Neural cell (in vitro differentiated cells): ENCODE data around the gene GPR89A. TPM values are rescaled to one million over a fixed set of nuclear protein-coding genes. Genes with fewer than 3 reads are reported as not detected.

Source experiments
- H2AFZ ChIP-seq: fragments of 200-600, 300-800 bp; sonication (generic), shearing (Covaris generic); 2 replicates; pipeline ENCODE4 v1.6.0; 2014; ENCODE audit warnings: low read depth, mild to moderate bottlenecking, antibody characterized with exemption, low read length, moderate library complexity
- H3F3A ChIP-seq: fragments of 200-600 bp; shearing (Covaris generic); 2 replicates; pipeline ENCODE4 v1.6.1; 2016; ENCODE audit warnings: mild to moderate bottlenecking, moderate library complexity, mixed read lengths, antibody characterized with exemption, low read length; ENCODE audit not compliant: insufficient read depth, poor library complexity, severe bottlenecking
- H3K27ac ChIP-seq: fragments of 200-600, 300-800 bp; sonication (generic), shearing (Covaris generic); 2 replicates; pipeline ENCODE4 v1.5.1; 2014; ENCODE audit warnings: mild to moderate bottlenecking, low read length, moderate library complexity
- H3K27me3 ChIP-seq: fragments of 300-800, 200-600 bp; sonication (generic), shearing (Covaris generic); 2 replicates; pipeline ENCODE4 v1.6.0; 2014; ENCODE audit warnings: mild to moderate bottlenecking, low read depth, low read length, moderate library complexity; ENCODE audit not compliant: insufficient read depth
- H3K36me3 ChIP-seq: fragments of 300-800, 200-600 bp; sonication (generic), shearing (Covaris generic); 2 replicates; pipeline ENCODE4 v1.5.1; 2014; ENCODE audit warnings: mild to moderate bottlenecking, antibody characterized with exemption, low read length, moderate library complexity; ENCODE audit not compliant: insufficient read depth
- H3K4me2 ChIP-seq: fragments of 300-800, 200-600 bp; sonication (generic), shearing (Covaris generic); 2 replicates; pipeline ENCODE4 v1.6.0; 2014; ENCODE audit warnings: mild to moderate bottlenecking, low read length
- H3K4me3 ChIP-seq: fragments of 300-800, 200-600 bp; sonication (generic), shearing (Covaris generic); 2 replicates; pipeline ENCODE4 v1.5.1; 2014; ENCODE audit warnings: mild to moderate bottlenecking, low read length, moderate library complexity
- H3K79me2 ChIP-seq: fragments of 200-600 bp; shearing (Covaris generic); replicated peaks from 2 replicates; pipeline ENCODE4 v1.6.0; 2014; ENCODE audit warnings: mild to moderate bottlenecking, low read length, moderate library complexity; ENCODE audit not compliant: insufficient read depth
- H3K9ac ChIP-seq: fragments of 300-800, 200-600 bp; sonication (generic), shearing (Covaris generic); 2 replicates; pipeline ENCODE4 v1.6.1; 2016; ENCODE audit warnings: mild to moderate bottlenecking, low read length, mixed read lengths
- H3K9me2 ChIP-seq: fragments of 200-600 bp; shearing (Covaris generic); 2 replicates; pipeline ENCODE4 v1.6.1; 2016; ENCODE audit warnings: mild to moderate bottlenecking, low read length, mixed read lengths; ENCODE audit not compliant: insufficient read depth
- H3K9me3 ChIP-seq: fragments of 200-600, 300-800 bp; sonication (generic), shearing (Covaris generic); 2 replicates; pipeline ENCODE4 v1.6.1; 2016; ENCODE audit warnings: mild to moderate bottlenecking, mixed run types, low read length, moderate library complexity, mixed read lengths
- H4K20me1 ChIP-seq: fragments of 200-600 bp; shearing (Covaris generic); 2 replicates; pipeline ENCODE4 v1.6.1; 2016; ENCODE audit warnings: mild to moderate bottlenecking, mixed run types; ENCODE audit not compliant: insufficient read depth
- EP300 ChIP-seq: fragments of 450-650 bp; conservative IDR thresholded peaks from 2 replicates; pipeline ENCODE4 v1.6.1; 2014; ENCODE audit warnings: antibody characterized with exemption, mild to moderate bottlenecking, moderate library complexity; ENCODE audit not compliant: poor library complexity, severe bottlenecking
- EZH2 ChIP-seq: fragments of 200-600, 300-800 bp; shearing (Covaris generic), sonication (generic); IDR thresholded peaks from 2 replicates; pipeline ENCODE4 v1.6.1; 2014; ENCODE audit warnings: antibody characterized with exemption, low read length, borderline replicate concordance, mild to moderate bottlenecking; ENCODE audit not compliant: insufficient read depth, poor library complexity, severe bottlenecking
- MXI1 ChIP-seq: fragments of 450-650 bp; conservative IDR thresholded peaks from 2 replicates; pipeline ENCODE4 v1.6.1; 2014; ENCODE audit warnings: antibody characterized with exemption, mild to moderate bottlenecking; ENCODE audit not compliant: poor library complexity, severe bottlenecking
- POLR2AphosphoS5 ChIP-seq: IDR thresholded peaks from 2 replicates; pipeline ENCODE4 v1.6.1; 2012
- RAD21 ChIP-seq: fragments of 450-650 bp; conservative IDR thresholded peaks from 2 replicates; pipeline ENCODE4 v1.6.1; 2014; ENCODE audit warnings: antibody characterized with exemption, mild to moderate bottlenecking, moderate library complexity
- REST ChIP-seq: IDR thresholded peaks from 2 replicates; pipeline ENCODE4 v1.6.1; 2012; ENCODE audit warnings: borderline replicate concordance
- SMC3 ChIP-seq: fragments of 450-650 bp; conservative IDR thresholded peaks from 2 replicates; pipeline ENCODE4 v1.6.1; 2014; ENCODE audit warnings: antibody characterized with exemption, mild to moderate bottlenecking, moderate library complexity; ENCODE audit not compliant: poor library complexity
- TAF1 ChIP-seq: IDR thresholded peaks from 2 replicates; pipeline ENCODE4 v1.6.1; 2012; ENCODE audit warnings: low read depth
- polyA plus RNA-seq: library from polyadenylated mRNA; depleted of rRNA; stranded (reverse); fragments of >200 nt; gene quantifications from 2 replicates; pipeline ENCODE4 v1.2.3, GENCODE V29; 2014
- TF ChIP-seq, protein P1 (sequence below): fragments of 450-650 bp; IDR thresholded peaks from 2 replicates; pipeline ENCODE4 v1.5.1; 2014; ENCODE audit warnings: antibody characterized with exemption, mild to moderate bottlenecking, moderate library complexity; ENCODE audit not compliant: poor library complexity, severe bottlenecking

GPR89A gene
- polyA plus RNA-seq, 1 donor from 2014 or later = 38.4 TPM

DNA sequence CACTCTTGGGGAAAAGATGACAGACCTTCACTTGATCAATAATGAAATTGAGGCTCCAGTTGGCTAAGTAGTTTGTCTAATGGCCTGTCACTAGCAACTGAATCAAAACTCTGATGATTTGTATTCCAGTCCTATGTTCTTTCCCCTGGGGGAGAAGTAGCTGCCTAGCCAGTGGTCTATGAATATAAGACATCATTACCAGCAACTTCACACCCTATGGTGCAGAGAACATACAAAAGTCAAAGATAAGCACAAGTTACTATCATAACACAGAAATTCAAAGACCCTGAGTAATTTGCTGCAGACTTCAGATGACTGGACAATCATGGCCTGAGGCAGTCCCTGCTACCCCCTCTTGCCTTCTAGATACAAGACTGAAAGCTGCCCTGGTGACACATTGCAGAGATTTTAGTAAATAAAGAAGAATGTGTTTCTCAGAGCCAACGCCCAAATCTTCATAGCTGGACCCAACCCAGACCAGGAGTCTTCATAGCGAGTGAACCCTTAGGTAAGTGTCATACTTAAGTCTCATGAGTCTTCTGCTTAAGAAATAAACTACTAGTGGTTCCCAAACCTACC lies 98.4 kb downstream of the GPR89A start:
- Histone ChIP-seq H3K27me3 (no peaks in the 10 kb centered on the region), H3K4me3 (no peak overlapping the region), H3K4me2 (no peak overlapping the region), H3K9me2 (no peaks in the 10 kb centered on the region), H3K27ac (no peak overlapping the region), H4K20me1 (no peaks in the 10 kb centered on the region), H2AFZ (no peak overlapping the region), H3F3A (no peaks in the 10 kb centered on the region), H3K36me3 (no peaks in the 10 kb centered on the region), H3K9ac (no peak overlapping the region), H3K79me2 (no peaks in the 10 kb centered on the region), H3K9me3 (no peaks in the 10 kb centered on the region)
- TF ChIP-seq RAD21 (no peak), POLR2AphosphoS5 (no peak)

- no peak within 1 kb of the TSS for H2AFZ ChIP-seq
- H3K4me3 ChIP-seq = no peak within 1 kb of the TSS
- H3K9ac ChIP-seq = no peak within 1 kb of the TSS
- no peak within 1 kb of the TSS for H3K27ac ChIP-seq
- no peak within 1 kb of the TSS for H3K4me2 ChIP-seq
- H3K9me3 ChIP-seq = no peaks in the 10 kb centered on the region
- no peaks in the 10 kb centered on the region for H3K9me2 ChIP-seq
- H4K20me1 ChIP-seq = no peaks in the 10 kb centered on the region
- H3K27me3 ChIP-seq = no peaks in the 10 kb centered on the region
- no peaks in the 10 kb centered on the region for H3F3A ChIP-seq
- TF ChIP-seq RAD21 = no peak
- TF ChIP-seq SMC3 = no peak
- TF ChIP-seq POLR2AphosphoS5 = no peak
- no peak for TF ChIP-seq EZH2
- TF ChIP-seq TAF1 = no peak
- TF ChIP-seq, protein P1, sequence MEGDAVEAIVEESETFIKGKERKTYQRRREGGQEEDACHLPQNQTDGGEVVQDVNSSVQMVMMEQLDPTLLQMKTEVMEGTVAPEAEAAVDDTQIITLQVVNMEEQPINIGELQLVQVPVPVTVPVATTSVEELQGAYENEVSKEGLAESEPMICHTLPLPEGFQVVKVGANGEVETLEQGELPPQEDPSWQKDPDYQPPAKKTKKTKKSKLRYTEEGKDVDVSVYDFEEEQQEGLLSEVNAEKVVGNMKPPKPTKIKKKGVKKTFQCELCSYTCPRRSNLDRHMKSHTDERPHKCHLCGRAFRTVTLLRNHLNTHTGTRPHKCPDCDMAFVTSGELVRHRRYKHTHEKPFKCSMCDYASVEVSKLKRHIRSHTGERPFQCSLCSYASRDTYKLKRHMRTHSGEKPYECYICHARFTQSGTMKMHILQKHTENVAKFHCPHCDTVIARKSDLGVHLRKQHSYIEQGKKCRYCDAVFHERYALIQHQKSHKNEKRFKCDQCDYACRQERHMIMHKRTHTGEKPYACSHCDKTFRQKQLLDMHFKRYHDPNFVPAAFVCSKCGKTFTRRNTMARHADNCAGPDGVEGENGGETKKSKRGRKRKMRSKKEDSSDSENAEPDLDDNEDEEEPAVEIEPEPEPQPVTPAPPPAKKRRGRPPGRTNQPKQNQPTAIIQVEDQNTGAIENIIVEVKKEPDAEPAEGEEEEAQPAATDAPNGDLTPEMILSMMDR = no peak
- no peak for TF ChIP-seq MXI1
- TF ChIP-seq REST = no peak
- no peak for TF ChIP-seq EP300
- H3K36me3 ChIP-seq = no peaks in the 10 kb centered on the region
- no peaks in the 10 kb centered on the region for H3K79me2 ChIP-seq
Observed at GRCh38 chr1:145707183-145707867, 99.5 kb downstream of the GPR89A start, which contains the start of gene PDZK1. PDZK1 (minus strand) TSS chr1:145707368; CDS start chr1:145688021, 19,347 bp downstream.
